ENCODE data around the gene SFTPB.

DNA sequence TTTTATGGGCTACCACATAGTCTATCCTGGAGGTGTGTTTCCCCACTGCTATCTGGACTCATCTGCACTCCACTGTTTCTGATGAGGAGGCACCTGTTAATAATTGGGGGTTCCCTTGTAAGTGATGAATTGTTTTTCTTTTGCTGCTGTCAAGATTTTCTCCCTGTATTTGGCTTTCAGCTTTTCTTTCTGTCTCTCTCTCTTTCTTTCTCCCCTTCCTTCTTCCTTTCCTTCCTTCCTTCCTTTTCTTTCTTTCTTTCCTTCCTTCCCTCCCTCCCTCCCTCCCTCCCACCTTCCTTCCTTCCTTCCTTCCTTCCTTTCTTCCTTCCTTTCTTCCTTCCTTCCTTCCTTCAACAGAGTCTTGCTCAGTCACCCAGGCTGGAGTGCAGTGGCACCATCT is 35.3 kb upstream of the SFTPB start:
- TF ChIP-seq, protein P1, sequence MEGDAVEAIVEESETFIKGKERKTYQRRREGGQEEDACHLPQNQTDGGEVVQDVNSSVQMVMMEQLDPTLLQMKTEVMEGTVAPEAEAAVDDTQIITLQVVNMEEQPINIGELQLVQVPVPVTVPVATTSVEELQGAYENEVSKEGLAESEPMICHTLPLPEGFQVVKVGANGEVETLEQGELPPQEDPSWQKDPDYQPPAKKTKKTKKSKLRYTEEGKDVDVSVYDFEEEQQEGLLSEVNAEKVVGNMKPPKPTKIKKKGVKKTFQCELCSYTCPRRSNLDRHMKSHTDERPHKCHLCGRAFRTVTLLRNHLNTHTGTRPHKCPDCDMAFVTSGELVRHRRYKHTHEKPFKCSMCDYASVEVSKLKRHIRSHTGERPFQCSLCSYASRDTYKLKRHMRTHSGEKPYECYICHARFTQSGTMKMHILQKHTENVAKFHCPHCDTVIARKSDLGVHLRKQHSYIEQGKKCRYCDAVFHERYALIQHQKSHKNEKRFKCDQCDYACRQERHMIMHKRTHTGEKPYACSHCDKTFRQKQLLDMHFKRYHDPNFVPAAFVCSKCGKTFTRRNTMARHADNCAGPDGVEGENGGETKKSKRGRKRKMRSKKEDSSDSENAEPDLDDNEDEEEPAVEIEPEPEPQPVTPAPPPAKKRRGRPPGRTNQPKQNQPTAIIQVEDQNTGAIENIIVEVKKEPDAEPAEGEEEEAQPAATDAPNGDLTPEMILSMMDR (conservative IDR thresholded peaks at IDR 0.05) = no peak
- TF ChIP-seq EZH2 (IDR thresholded peaks at IDR 0.05; ENCODE audit: low read depth) = no peak

Measured in PC-9 (cell line).